ENCODE data around the gene PMS1.
A peak's percentile ranks its signal among the peaks of the same experiment; 100 is the strongest.
"Not testable (repeated sequence)": the region's sequence is repeated elsewhere in the genome, so short reads cannot be mapped to it uniquely, and the experiment has no call there.

The PMS1 gene

GRCh38 chr2:189783927-189784867, at the start of gene PMS1, which contains the start of gene ORMDL1:
Gene PMS1, plus strand, starts transcription at chr2:189784450. Its CDS starts 7,360 bp downstream, at chr2:189791810.
Gene ORMDL1, minus strand, starts transcription at chr2:189784339. Its CDS starts 1,744 bp downstream, at chr2:189782595.
- H3K27ac ChIP-seq = peak within 1 kb of the TSS; percentile 97
- TF ChIP-seq CTCF (conservative IDR thresholded peaks at IDR 0.05) = no peak
- TF ChIP-seq ZFX (IDR thresholded peaks at IDR 0.05) = peak; percentile 72

GRCh38 chr2:189751080-189751658, 33.1 kb upstream of the PMS1 start:
- H3K27ac ChIP-seq = no peak overlapping the region
- TF ChIP-seq ZFX (IDR thresholded peaks at IDR 0.05) (no peak), CTCF (conservative IDR thresholded peaks at IDR 0.05) (peak; percentile 82)

- H3K27ac ChIP-seq = no peak overlapping the region
- TF ChIP-seq ZFX (IDR thresholded peaks at IDR 0.05) (no peak), CTCF (conservative IDR thresholded peaks at IDR 0.05) (no peak)
Observed at GRCh38 chr2:189756311-189756952, 27.8 kb upstream of the PMS1 start.

GRCh38 chr2:189760154-189760553, 24.1 kb upstream of the PMS1 start:
- not testable (repeated sequence) for H3K27ac ChIP-seq

GRCh38 chr2:189762229-189762550, 22.1 kb upstream of the PMS1 start:
- 0 out of 2 replicates have a peak, but pooled peaks have one; percentile 14 for TF ChIP-seq ZFX (IDR thresholded peaks at IDR 0.05)
- no peak for TF ChIP-seq CTCF (conservative IDR thresholded peaks at IDR 0.05)
- peak overlapping the region; percentile 91 for H3K27ac ChIP-seq

- TF ChIP-seq CTCF (conservative IDR thresholded peaks at IDR 0.05) (peak; percentile 70), ZFX (IDR thresholded peaks at IDR 0.05) (no peak)
- peak within 1 kb of the TSS; percentile 91 for H3K27ac ChIP-seq
Observed at GRCh38 chr2:189762551-189763298, 21.5 kb upstream of the PMS1 start, which contains the start of gene OSGEPL1. Gene OSGEPL1, minus strand, starts transcription at chr2:189762792. Its CDS starts 1,152 bp downstream, at chr2:189761640.

- TF ChIP-seq ZFX (IDR thresholded peaks at IDR 0.05) (no peak), CTCF (conservative IDR thresholded peaks at IDR 0.05) (no peak)
- H3K27ac ChIP-seq = no peak overlapping the region
Observed at GRCh38 chr2:189763908-189764661, 20.2 kb upstream of the PMS1 start.

All from C4-2B (cell line).